Medulla oblongata (tissue), 1 donor: Measurements from ENCODE around the gene PLSCR2.
A peak's percentile ranks its signal among the peaks of the same experiment; 100 is the strongest.
"Not testable (repeated sequence)": the region's sequence is repeated elsewhere in the genome, so short reads cannot be mapped to it uniquely, and the experiment has no call there.

Experiments
- DNase-seq: peaks from one replicate; pipeline ENCODE4 v3.0.0-alpha.2; 2015; ENCODE audit errors: extremely low spot score

Gene PLSCR2

DNA sequence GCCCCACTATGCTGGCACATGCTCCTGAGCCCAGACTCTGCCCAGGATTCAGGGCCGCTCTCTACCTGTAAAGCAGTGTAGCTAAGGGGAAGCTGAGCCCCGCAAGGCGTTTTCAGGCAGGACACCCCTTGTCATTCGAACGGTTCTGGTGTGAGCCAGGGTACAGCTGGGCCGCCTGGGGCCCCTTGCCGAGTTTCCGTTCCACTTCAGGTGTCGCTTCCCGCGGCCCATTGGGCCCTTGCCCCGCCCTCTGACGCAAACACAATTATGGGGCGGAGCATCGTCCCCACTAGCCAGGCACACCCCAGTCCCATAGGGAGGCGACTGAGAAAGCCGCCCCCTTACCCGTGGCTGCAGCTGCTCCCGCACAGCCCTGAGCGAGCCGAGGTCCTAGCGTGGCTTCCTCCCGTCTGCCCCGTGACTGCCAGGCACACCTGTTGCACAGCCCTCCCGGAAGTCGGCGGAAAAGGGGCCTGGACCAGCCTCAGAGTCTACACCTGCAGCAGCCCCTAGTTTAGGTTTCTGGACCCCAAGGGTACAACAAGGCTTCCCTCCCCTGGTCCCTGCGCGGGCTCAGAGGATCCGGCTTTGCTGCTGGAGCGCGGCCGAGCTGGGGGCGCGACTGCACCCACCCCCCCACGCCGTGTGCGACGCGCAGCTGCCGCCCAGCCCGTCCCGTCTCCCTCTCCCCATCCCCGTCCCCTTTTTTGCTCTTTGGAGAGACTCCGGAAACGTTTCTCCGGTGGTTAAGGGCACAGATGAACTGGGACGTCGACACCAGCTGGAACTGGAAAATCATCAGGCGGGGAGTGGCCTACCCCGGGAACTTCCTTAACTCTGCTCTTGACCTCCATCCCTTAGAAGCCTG, at the start of gene PLSCR2:
Gene PLSCR2 (minus strand): TSS at position 412 of the 868 bp plus-strand sequence. CDS start 9,657 bp downstream, outside the sequence.
- peak; percentile 58 for DNase-seq

DNA sequence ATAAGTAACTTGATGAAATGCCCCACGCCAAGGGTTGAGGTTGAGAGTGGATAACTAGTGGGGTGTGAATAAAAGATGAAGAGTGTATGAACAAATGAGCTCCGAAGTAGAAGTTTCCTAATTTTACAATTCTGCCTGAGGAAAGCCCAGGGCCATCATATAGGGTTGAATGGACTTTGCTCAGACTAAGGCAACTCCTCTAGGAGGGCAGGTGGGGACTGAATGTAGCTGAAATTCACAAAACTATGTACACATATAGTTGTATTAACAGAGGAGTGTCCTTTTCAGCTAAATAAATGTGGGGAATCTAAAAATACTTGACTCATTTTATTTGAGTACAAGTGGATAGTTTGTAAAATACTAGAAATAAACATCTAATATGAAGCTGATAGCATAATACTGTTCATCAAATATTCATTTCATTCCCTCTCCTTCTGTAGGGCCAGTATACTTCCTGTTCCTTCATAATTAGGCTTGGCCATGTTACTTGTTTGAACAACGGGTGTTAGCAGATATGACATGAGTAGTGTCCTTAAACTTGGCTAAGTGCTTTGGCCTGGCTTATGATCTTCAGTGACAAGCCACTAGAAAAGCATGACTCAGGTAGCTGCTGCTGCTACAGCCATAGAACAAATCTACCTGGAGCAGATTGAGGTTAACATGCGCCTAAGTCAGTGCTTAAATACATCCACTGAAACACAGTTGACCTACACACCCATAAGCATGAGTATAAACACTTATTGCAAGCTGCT, 48.5 kb upstream of the PLSCR2 start:
- no peak for DNase-seq

DNA sequence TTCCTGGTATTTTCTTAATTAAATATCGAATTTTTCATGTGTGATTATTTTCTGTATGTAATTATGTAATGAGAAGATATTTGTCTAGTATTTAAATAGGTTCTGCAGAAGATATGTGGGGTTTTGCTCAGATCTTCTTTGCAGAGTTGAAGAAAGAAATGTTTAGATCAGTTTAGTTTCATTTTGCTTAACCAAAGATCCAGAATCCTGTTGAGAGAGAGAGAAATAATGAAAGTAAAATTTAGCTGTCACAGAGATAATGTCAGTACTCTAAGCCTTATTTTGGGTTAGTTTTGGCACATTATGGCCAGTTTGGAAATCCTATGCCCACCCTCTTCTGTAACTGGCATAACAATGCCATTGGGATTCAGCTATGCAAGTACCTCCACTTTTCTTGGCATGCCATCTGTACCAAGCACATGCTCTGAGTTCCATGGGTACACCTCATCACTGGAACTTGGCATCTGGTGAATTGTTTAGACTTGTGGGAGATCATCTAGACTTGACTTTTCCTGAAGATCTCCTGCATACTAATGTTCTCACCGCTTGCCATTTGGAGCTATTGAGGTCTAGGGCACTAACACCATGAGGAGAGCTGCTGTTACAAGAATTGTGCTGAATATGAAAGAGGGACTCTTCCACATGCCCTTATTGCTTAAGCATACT, 44.2 kb upstream of the PLSCR2 start:
- no peak for DNase-seq

- no peak for DNase-seq
These were observed 42.2 kb upstream of the PLSCR2 start for GRCh38 chr3:146511402-146512134.

DNA sequence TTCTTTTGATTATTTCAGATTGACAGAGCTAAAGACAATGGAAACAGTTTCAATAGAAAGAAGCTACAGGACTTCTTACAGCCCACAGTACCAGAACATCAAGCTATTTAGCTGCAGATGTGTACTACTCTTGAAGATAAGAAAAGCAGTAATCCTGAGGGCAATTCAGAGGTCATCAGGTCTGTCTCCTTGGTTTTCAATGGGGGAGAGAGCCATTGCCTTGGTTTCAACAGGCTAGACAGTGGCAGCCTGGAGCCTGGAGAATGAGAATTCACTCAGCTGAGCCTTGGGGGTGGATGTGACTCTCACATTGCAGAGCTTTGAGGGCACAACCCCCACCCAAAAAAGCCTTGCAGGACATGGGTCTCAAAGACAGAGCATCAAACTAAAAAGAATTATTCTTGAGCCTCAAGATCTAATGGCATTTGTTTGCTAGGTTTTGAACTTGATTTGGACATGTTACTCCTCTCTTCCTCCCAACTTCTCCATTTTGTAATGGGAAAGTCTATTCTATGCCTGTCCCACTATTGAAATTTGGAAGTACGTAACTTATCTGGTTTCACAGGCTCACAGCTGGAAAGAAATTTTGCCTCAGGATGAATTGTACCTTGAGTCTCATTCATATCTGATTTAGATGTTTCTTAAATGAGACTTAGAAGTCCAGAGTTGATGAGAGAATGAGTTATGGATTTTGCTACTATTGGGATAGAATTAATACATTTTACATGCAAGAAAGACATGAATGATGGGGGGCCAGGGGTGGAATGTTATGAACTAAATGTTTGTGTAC, 38.2 kb upstream of the PLSCR2 start:
- DNase-seq = no peak

DNA sequence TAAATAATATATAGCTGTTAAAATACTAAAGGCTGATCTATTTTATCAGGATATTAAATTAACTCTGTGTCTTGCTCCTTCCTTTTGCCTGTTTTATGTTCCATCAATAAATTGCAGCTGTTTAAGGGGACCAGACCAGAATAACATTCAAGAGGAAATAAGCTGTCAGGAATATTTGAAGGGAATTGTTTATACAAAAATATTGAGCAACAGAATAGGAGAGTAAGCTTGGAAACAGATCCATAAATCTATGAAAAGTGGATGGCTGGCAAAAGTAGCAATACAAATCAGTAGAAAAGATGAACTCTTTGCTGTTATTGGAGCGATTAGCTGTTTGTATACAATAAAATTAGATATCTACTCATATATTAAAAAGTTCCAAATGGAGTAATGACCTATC, 36.2 kb upstream of the PLSCR2 start:
- DNase-seq = no peak

- DNase-seq = no peak
These were observed 35.3 kb upstream of the PLSCR2 start for GRCh38 chr3:146504498-146505197.

- no peak for DNase-seq
These were observed 34.3 kb upstream of the PLSCR2 start for GRCh38 chr3:146503461-146504202.

- no peak for DNase-seq
These were observed 33.6 kb upstream of the PLSCR2 start for GRCh38 chr3:146502887-146503460.

GRCh38 chr3:146501752-146502151, 32.4 kb upstream of the PLSCR2 start:
- no peak for DNase-seq

- no peak for DNase-seq
These were observed 30.3 kb upstream of the PLSCR2 start for GRCh38 chr3:146499701-146500100.

GRCh38 chr3:146498002-146498736, 28.8 kb upstream of the PLSCR2 start:
- no peak for DNase-seq

DNA sequence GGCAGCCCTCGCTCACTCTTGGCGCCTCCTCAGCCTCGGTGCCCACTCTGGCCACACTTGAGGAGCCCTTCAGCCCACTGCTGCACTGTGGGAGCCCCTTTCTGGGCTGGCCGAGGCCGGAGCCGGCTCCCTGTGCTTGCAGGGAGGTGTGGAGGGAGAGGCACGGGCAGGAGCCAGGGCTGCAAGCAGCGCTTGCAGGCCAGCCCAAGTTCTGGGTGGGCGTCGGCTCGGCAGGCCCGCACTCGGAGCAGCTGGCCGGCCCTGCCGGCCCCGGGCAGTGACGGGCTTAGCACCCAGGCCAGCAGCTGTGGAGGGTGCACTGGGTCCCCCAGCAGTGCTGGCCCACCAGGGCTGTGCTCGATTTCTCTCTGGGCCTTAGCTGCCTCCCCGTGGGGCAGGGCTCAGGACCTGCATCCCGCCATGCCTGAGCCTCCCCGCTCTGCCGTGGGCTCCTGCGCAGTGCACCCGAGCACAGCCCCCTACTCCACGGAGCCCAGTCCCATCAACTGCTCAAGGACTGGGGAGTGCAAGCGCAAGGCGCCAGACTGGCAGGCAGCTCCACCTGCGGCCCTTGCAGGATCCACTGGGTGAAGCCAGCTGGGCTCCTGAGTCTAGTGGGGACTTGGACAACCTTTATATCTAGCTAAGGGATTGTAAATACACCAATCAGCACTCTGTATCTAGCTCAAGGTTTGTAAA, 27.9 kb upstream of the PLSCR2 start:
- DNase-seq = not testable (repeated sequence)

GRCh38 chr3:146496726-146497125, 27.4 kb upstream of the PLSCR2 start:
- no peak for DNase-seq

GRCh38 chr3:146496251-146496650, 26.9 kb upstream of the PLSCR2 start:
- no peak for DNase-seq

DNA sequence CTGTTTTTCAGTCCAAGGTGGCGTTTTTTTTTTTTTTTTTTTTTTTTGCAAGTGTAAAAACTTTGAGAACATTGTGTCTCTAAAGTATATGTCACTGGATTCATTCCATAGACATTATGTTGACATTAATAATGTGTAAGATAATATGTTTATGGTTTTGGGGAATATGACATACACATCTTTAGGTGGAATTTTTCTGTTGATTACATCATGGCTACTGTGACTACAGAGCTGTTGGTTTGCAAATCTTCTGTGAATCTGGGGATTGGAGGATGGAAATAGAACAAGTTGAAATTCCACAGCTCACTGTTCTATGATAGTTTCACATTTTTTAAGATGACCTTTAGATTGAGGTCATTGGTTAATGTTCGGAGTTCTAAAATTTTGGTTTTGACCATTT, 24.4 kb upstream of the PLSCR2 start:
- DNase-seq = no peak

GRCh38 chr3:146493221-146493620, 23.9 kb upstream of the PLSCR2 start:
- DNase-seq = no peak

GRCh38 chr3:146491303-146491702, 21.9 kb upstream of the PLSCR2 start:
- no peak for DNase-seq
